DND-41 (cell line): ENCODE results near the gene CENPN.

Experiments
- ATAC-seq: fragments of 200-7000 bp; cut with Tn5 transposase; 3 replicates; pipeline ENCODE4 v1.9.1; 2021; ENCODE audit warnings: low read depth; ENCODE audit not compliant: insufficient read depth
- DNase-seq: peaks from one replicate; pipeline ENCODE4 v3.0.0-alpha.2; 2020
- H2AFZ ChIP-seq: 2 replicates; pipeline ENCODE4 v1.6.0; 2012; ENCODE audit warnings: low read depth, low read length
- H3K27ac ChIP-seq: 2 replicates; pipeline ENCODE4 v1.5.1; 2012; ENCODE audit warnings: low read length, inconsistent platforms
- H3K27me3 ChIP-seq: fragments of 200-600 bp; sonication (generic); 2 replicates; pipeline ENCODE4 v1.6.0; 2012; ENCODE audit warnings: low read length, mild to moderate bottlenecking, inconsistent platforms; ENCODE audit not compliant: insufficient read depth, poor library complexity
- H3K36me3 ChIP-seq: 2 replicates; pipeline ENCODE4 v1.5.1; 2012; ENCODE audit warnings: low read length, inconsistent platforms; ENCODE audit not compliant: insufficient read depth
- H3K4me1 ChIP-seq: 2 replicates; pipeline ENCODE4 v1.5.1; 2012; ENCODE audit warnings: mild to moderate bottlenecking, low read length; ENCODE audit not compliant: insufficient read depth
- H3K4me2 ChIP-seq: 2 replicates; pipeline ENCODE4 v1.6.0; 2012; ENCODE audit warnings: mild to moderate bottlenecking, moderate library complexity, low read length, inconsistent platforms; ENCODE audit not compliant: insufficient read depth
- H3K4me3 ChIP-seq, 2 experiments: fragments of 200-600 bp in 1 of 2; shearing (Covaris generic) in 1 of 2; 2 replicates each; pipeline ENCODE4 v1.5.1; 2012 to 2016; ENCODE audit warnings: inconsistent platforms in 2 of 2, low read length in 2 of 2, mild to moderate bottlenecking in 2 of 2, low read depth in 1 of 2, moderate library complexity in 1 of 2
- H3K79me2 ChIP-seq: 2 replicates; pipeline ENCODE4 v1.6.0; 2012; ENCODE audit warnings: low read length, inconsistent platforms; ENCODE audit not compliant: insufficient read depth
- H3K9ac ChIP-seq: 2 replicates; pipeline ENCODE4 v1.6.0; 2012; ENCODE audit warnings: low read depth, mild to moderate bottlenecking, inconsistent platforms, low read length, moderate library complexity
- H3K9me3 ChIP-seq: 2 replicates; pipeline ENCODE4 v1.5.1; 2012; ENCODE audit warnings: low read length, moderate library complexity, mild to moderate bottlenecking, inconsistent platforms; ENCODE audit not compliant: insufficient read depth, severe bottlenecking
- H4K20me1 ChIP-seq: 2 replicates; pipeline ENCODE4 v1.6.0; 2012; ENCODE audit warnings: low read length; ENCODE audit not compliant: insufficient read depth
- CTCF ChIP-seq: IDR thresholded peaks from 2 replicates; pipeline ENCODE4 v1.5.1; 2012; ENCODE audit warnings: borderline replicate concordance, low read length, moderate library complexity, mild to moderate bottlenecking; ENCODE audit not compliant: poor library complexity, severe bottlenecking; ENCODE audit errors: extremely low read depth
- EZH2 ChIP-seq: IDR thresholded peaks from 3 replicates; pipeline ENCODE4 v1.6.1; 2012; ENCODE audit warnings: borderline replicate concordance, low read depth, mild to moderate bottlenecking, moderate library complexity, low read length, inconsistent platforms; ENCODE audit not compliant: severe bottlenecking

Gene CENPN

DNA sequence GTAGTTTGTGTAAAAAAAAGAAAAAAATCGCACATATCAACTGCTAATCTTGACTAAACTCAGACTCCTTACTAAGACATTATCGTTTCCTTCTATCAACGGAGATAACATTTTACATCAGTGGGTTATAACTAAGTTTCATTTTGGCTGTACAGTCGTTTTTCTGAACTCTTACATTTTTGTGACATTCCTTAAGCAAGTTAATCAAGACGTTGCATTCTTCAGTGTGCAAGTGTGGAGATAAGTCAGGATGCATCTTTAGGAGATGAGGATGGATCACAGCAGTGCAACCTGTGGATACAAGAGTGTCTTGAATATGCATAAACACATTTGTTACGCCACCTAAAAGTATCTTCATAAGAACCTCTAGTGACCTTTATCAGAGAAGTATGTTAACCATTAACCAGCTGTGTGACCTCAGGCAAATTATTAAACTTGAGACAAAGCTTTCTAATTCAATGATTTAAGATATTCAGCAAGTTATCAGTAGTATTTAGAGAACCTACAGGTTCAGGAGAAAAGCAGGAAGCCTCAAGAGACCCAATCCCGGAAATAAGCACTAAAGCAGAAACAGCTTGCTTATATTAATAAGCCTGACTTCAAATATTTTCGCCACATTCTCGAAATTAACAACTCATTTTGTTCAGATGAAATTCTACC lies 9.7 kb upstream of the CENPN start:
- no peak overlapping the region for H3K4me2 ChIP-seq
- H2AFZ ChIP-seq: no peak overlapping the region
- H3K36me3 ChIP-seq: peaks cover 7% of the 10 kb centered on the region; the same call in 1 of the 2 replicates
- H3K9me3 ChIP-seq: no peaks in the 10 kb centered on the region
- peaks cover 24% of the 10 kb centered on the region for H4K20me1 ChIP-seq
- H3K27ac ChIP-seq: no peak overlapping the region
- TF ChIP-seq EZH2: no peak
- TF ChIP-seq CTCF: no peak
- ATAC-seq (no peak), DNase-seq (no peak)
- no peaks in the 10 kb centered on the region for H3K4me1 ChIP-seq
- H3K27me3 ChIP-seq: no peaks in the 10 kb centered on the region
- H3K4me3 ChIP-seq: no peak overlapping the region
- H3K9ac ChIP-seq: no peak overlapping the region
- peaks cover 100% of the 10 kb centered on the region for H3K79me2 ChIP-seq

DNA sequence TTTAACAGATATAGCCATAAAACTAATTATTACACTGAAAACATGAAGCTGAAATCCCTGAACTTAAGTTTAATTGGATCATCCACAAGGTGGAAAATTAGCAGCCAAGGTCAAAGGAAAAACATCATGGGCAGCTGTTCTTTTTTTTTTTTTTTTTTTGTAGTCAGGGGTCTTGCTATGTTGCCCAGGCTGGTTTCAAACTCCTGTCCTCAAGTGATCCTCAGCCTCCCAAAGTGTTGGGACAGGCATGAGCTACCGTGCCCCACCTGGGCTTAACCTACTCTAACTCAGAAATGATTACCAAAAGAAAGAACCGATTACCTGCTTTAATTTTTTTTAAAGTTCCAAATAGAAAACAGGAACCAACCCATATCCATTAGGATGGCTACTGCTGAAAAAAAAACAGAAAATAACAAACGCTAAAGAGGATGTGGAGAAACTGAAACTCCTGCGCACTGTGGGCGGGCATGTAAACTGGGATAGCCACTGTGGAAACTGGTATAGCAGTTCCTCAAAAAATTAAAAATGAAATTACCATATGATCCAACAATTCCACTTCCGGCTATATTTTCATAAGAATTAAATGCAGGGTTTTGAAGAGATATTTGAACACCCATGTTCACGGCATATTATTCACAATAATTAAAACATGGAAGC lies 8.9 kb upstream of the CENPN start:
- H3K9ac ChIP-seq: no peak overlapping the region

DNA sequence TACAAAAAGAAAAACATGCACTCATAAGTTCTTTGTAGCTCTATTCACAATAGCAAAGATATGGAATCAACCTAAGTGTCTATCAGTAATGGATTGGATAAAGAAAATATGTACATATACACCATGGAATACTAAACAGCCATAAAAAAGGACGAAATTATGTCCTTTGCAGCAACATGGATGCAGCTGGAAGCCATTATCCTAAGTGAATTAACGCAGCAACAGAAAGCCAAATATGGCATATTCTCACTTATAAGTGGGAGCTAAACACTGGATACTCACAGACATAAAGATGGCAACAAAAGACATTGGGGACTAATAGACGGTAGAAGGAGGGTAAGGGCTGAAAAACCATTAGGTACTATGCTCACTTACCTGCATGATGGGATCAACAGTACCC lies 6.1 kb upstream of the CENPN start:
- H3K4me3 ChIP-seq: no peak overlapping the region
- DNase-seq (no peak), ATAC-seq (no peak)
- no peaks in the 10 kb centered on the region; the same call in 1 of the 2 replicates for H3K36me3 ChIP-seq
- H3K27me3 ChIP-seq: no peaks in the 10 kb centered on the region
- H3K27ac ChIP-seq: no peak overlapping the region
- H4K20me1 ChIP-seq: peaks cover 27% of the 10 kb centered on the region
- no peak overlapping the region for H2AFZ ChIP-seq
- H3K4me2 ChIP-seq: no peak overlapping the region
- TF ChIP-seq EZH2: no peak
- no peak for TF ChIP-seq CTCF
- H3K9ac ChIP-seq: no peak overlapping the region
- no peaks in the 10 kb centered on the region for H3K9me3 ChIP-seq
- peaks cover 100% of the 10 kb centered on the region for H3K79me2 ChIP-seq
- H3K4me1 ChIP-seq: peaks cover 30% of the 10 kb centered on the region

More for the DNA sequence above, 8.9 kb upstream of the CENPN start:
- H2AFZ ChIP-seq: no peak overlapping the region
- H3K79me2 ChIP-seq: peaks cover 100% of the 10 kb centered on the region
- H3K4me1 ChIP-seq: peaks cover 3% of the 10 kb centered on the region; the same call in 1 of the 2 replicates
- DNase-seq: no peak
- no peak overlapping the region for H3K27ac ChIP-seq
- peaks cover 7% of the 10 kb centered on the region; the same call in 1 of the 2 replicates for H3K36me3 ChIP-seq
- no peaks in the 10 kb centered on the region for H3K27me3 ChIP-seq
- H3K4me2 ChIP-seq: no peak overlapping the region
- H3K9me3 ChIP-seq: no peaks in the 10 kb centered on the region
- no peak overlapping the region for H3K4me3 ChIP-seq
- TF ChIP-seq EZH2 (no peak), CTCF (no peak)
- H4K20me1 ChIP-seq: peaks cover 22% of the 10 kb centered on the region
- ATAC-seq: no peak
